ENCODE results near the gene INHBC.

INHBC gene

GRCh38 chr12:57467915-57468314, 33.3 kb downstream of the INHBC start:
- no peak for TF ChIP-seq EZH2phosphoT487 (IDR thresholded peaks at IDR 0.05; ENCODE audit: low read depth)
- TF ChIP-seq CTCF (IDR thresholded peaks at IDR 0.05; ENCODE audit: low read depth, low read length), result no peak
- Histone ChIP-seq H3K9ac (ENCODE audit: low read length) (no peak overlapping the region), H3K79me2 (ENCODE audit: low read length) (no peaks in the 10 kb centered on the region), H3K27ac (ENCODE audit: low read length) (no peak overlapping the region), H3K9me3 (ENCODE audit: insufficient read depth, low read length) (no peaks in the 10 kb centered on the region), H3K4me3 (ENCODE audit: low read length) (no peak overlapping the region), H3K36me3 (replicated peaks; ENCODE audit: low read depth, low read length) (no peaks in the 10 kb centered on the region), H3K27me3 (ENCODE audit: low read depth, low read length) (peaks cover 9% of the 10 kb centered on the region; the same call in 1 of the 2 replicates), H3K4me1 (ENCODE audit: low read length) (peaks cover 13% of the 10 kb centered on the region), H2AFZ (ENCODE audit: low read depth, low read length) (no peak overlapping the region), H3K4me2 (ENCODE audit: low read length) (no peak overlapping the region), H4K20me1 (ENCODE audit: insufficient read depth, low read length) (no peaks in the 10 kb centered on the region)

- H3K27ac ChIP-seq (ENCODE audit: low read length), result no peak overlapping the region
- H4K20me1 ChIP-seq (ENCODE audit: insufficient read depth, low read length), result no peaks in the 10 kb centered on the region
- H3K4me3 ChIP-seq (ENCODE audit: low read length), result no peak overlapping the region
- H3K4me1 ChIP-seq (ENCODE audit: low read length), result no peaks in the 10 kb centered on the region
- H3K9ac ChIP-seq (ENCODE audit: low read length), result no peak overlapping the region
- no peak for TF ChIP-seq EZH2phosphoT487 (IDR thresholded peaks at IDR 0.05; ENCODE audit: low read depth)
- no peak for TF ChIP-seq CTCF (IDR thresholded peaks at IDR 0.05; ENCODE audit: low read depth, low read length)
- no peaks in the 10 kb centered on the region for H3K9me3 ChIP-seq (ENCODE audit: insufficient read depth, low read length)
- H3K27me3 ChIP-seq (ENCODE audit: low read depth, low read length), result peaks cover 8% of the 10 kb centered on the region; the same call in 1 of the 2 replicates
- H3K79me2 ChIP-seq (ENCODE audit: low read length), result no peaks in the 10 kb centered on the region
- no peaks in the 10 kb centered on the region for H3K36me3 ChIP-seq (replicated peaks; ENCODE audit: low read depth, low read length)
- H2AFZ ChIP-seq (ENCODE audit: low read depth, low read length), result no peak overlapping the region
- H3K4me2 ChIP-seq (ENCODE audit: low read length), result no peak overlapping the region
Measured at GRCh38 chr12:57469296-57470164, 34.9 kb downstream of the INHBC start.

GRCh38 chr12:57470286-57470969, 35.8 kb downstream of the INHBC start:
- 0 out of 2 replicates have a peak, but pooled peaks cover 3% of the 10 kb centered on the region for H3K27me3 ChIP-seq (ENCODE audit: low read depth, low read length)
- H3K4me2 ChIP-seq (ENCODE audit: low read length), result no peak overlapping the region
- no peak for TF ChIP-seq CTCF (IDR thresholded peaks at IDR 0.05; ENCODE audit: low read depth, low read length)
- no peak for TF ChIP-seq EZH2phosphoT487 (IDR thresholded peaks at IDR 0.05; ENCODE audit: low read depth)
- H3K4me1 ChIP-seq (ENCODE audit: low read length), result no peaks in the 10 kb centered on the region
- H3K9me3 ChIP-seq (ENCODE audit: insufficient read depth, low read length), result no peaks in the 10 kb centered on the region
- H3K9ac ChIP-seq (ENCODE audit: low read length), result no peak overlapping the region
- no peak overlapping the region for H3K4me3 ChIP-seq (ENCODE audit: low read length)
- no peaks in the 10 kb centered on the region for H3K79me2 ChIP-seq (ENCODE audit: low read length)
- no peak overlapping the region for H2AFZ ChIP-seq (ENCODE audit: low read depth, low read length)
- no peaks in the 10 kb centered on the region for H3K36me3 ChIP-seq (replicated peaks; ENCODE audit: low read depth, low read length)
- no peaks in the 10 kb centered on the region for H4K20me1 ChIP-seq (ENCODE audit: insufficient read depth, low read length)
- no peak overlapping the region for H3K27ac ChIP-seq (ENCODE audit: low read length)

- no peaks in the 10 kb centered on the region for H3K36me3 ChIP-seq (replicated peaks; ENCODE audit: low read depth, low read length)
- TF ChIP-seq EZH2phosphoT487 (IDR thresholded peaks at IDR 0.05; ENCODE audit: low read depth) (no peak), CTCF (IDR thresholded peaks at IDR 0.05; ENCODE audit: low read depth, low read length) (no peak)
- H3K79me2 ChIP-seq (ENCODE audit: low read length), result no peaks in the 10 kb centered on the region
Measured at GRCh38 chr12:57470970-57471656, 36.5 kb downstream of the INHBC start.

More at GRCh38 chr12:57470970-57471656, 36.5 kb downstream of the INHBC start:
- Histone ChIP-seq H3K9me3 (ENCODE audit: insufficient read depth, low read length) (no peaks in the 10 kb centered on the region), H3K4me1 (ENCODE audit: low read length) (no peaks in the 10 kb centered on the region), H3K4me3 (ENCODE audit: low read length) (no peak overlapping the region), H4K20me1 (ENCODE audit: insufficient read depth, low read length) (no peaks in the 10 kb centered on the region), H3K4me2 (ENCODE audit: low read length) (no peak overlapping the region), H3K27ac (ENCODE audit: low read length) (no peak overlapping the region), H2AFZ (ENCODE audit: low read depth, low read length) (no peak overlapping the region), H3K27me3 (ENCODE audit: low read depth, low read length) (0 out of 2 replicates have a peak, but pooled peaks cover 3% of the 10 kb centered on the region), H3K9ac (ENCODE audit: low read length) (no peak overlapping the region)
